T-helper 2 cell (primary cell): ENCODE results near the gene MYH10.
"Not testable (repeated sequence)": the region's sequence is repeated elsewhere in the genome, so short reads cannot be mapped to it uniquely, and the experiment has no call there.

Experiments used
- DNase-seq, 5 experiments: peaks; one replicate each; pipeline versions ENCODE4 v3.0.0 to v3.0.0-alpha.2; 2012 to 2022

The MYH10 gene

GRCh38 chr17:8542599-8543502 is 87.7 kb downstream of the MYH10 start:
- no peak for DNase-seq

GRCh38 chr17:8539976-8540375 is 90.5 kb downstream of the MYH10 start:
- DNase-seq, result not testable (repeated sequence)

- DNase-seq, result no peak
These were observed 92.8 kb downstream of the MYH10 start for GRCh38 chr17:8537734-8538133.

GRCh38 chr17:8534498-8535188 is 95.9 kb downstream of the MYH10 start:
- no peak for DNase-seq

- no peak for DNase-seq
These were observed 98.5 kb downstream of the MYH10 start for GRCh38 chr17:8532021-8532420.

- no peak for DNase-seq
These were observed 107.9 kb downstream of the MYH10 start for GRCh38 chr17:8522577-8522976.

- DNase-seq, result no peak
These were observed 109.5 kb downstream of the MYH10 start for GRCh38 chr17:8520981-8521380.

- DNase-seq, result no peak
These were observed 111.7 kb downstream of the MYH10 start for GRCh38 chr17:8518850-8519249.

- no peak for DNase-seq
These were observed 112.2 kb downstream of the MYH10 start for GRCh38 chr17:8518326-8518725.

GRCh38 chr17:8514801-8515200 is 115.7 kb downstream of the MYH10 start:
- DNase-seq, result no peak

- DNase-seq, result no peak
These were observed 124.4 kb downstream of the MYH10 start for GRCh38 chr17:8506145-8506544.

- DNase-seq, result no peak
These were observed 125.9 kb downstream of the MYH10 start for GRCh38 chr17:8504460-8505207.

GRCh38 chr17:8503807-8504206 is 126.7 kb downstream of the MYH10 start:
- DNase-seq, result no peak

- no peak for DNase-seq
These were observed 127.2 kb downstream of the MYH10 start for GRCh38 chr17:8503368-8503767.

- DNase-seq, result no peak
These were observed 128.4 kb downstream of the MYH10 start for GRCh38 chr17:8502126-8502525.

GRCh38 chr17:8500609-8501008 is 129.9 kb downstream of the MYH10 start:
- DNase-seq, result no peak

GRCh38 chr17:8499614-8500013 is 130.9 kb downstream of the MYH10 start:
- DNase-seq, result no peak

- no peak for DNase-seq
These were observed 131.4 kb downstream of the MYH10 start for GRCh38 chr17:8499171-8499570.

GRCh38 chr17:8496081-8496480 is 134.4 kb downstream of the MYH10 start:
- no peak for DNase-seq

- DNase-seq, result no peak
These were observed 135.9 kb downstream of the MYH10 start for GRCh38 chr17:8494506-8495111.

- no peak for DNase-seq
These were observed 136.5 kb downstream of the MYH10 start for GRCh38 chr17:8494021-8494420.

- DNase-seq, result no peak
These were observed 138.4 kb downstream of the MYH10 start for GRCh38 chr17:8492121-8492520.
